Body of pancreas (tissue), 4 donors: Measurements from ENCODE around the gene RIMS4.

Experiments
- POLR2A ChIP-seq, 3 donors: fragments of 450-650 bp; IDR thresholded peaks; one replicate each; pipeline ENCODE4 v1.6.1; 2016; ENCODE audit warnings: antibody characterized with exemption in 3 of 3, mild to moderate bottlenecking in 2 of 3
- TF ChIP-seq, protein P1 (sequence below), 7 experiments: fragments of 450-650 bp in 4 of 7; fragments of 200-600 bp in 3 of 7; sonication (generic) in 3 of 7; IDR thresholded peaks; one replicate each; pipeline ENCODE4 v1.5.1; 2016 to 2019; ENCODE audit warnings: antibody characterized with exemption in 7 of 7

DNA sequence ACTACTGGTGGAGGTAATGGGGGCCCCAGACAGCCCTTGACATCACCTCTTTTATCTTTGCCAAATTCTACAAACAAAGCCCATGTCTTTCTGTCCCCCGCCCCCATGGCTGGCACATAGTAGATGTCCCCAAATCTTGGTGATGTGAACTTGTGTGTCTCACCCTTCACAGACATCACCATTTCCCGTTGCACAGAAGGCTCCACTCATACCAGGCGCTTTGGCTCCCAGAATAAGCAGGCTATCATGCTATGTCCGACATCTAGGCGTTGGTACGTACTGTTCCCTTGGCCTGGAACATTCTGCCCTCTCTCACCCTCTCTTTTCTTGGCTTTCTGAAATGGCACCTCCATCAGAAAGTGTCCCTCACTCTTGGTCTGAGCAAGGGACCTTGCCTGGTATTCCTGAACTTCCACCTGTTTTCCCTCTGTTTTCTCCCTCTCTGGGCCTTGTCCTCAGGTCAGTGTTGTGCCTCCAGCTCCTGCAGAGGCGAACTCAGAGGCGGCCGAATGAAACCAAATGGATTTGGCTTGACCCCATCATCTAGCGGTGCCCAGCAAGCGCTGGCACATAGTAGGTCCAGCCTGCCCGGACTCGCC, 96.1 kb downstream of the RIMS4 start:
- no peak for TF ChIP-seq POLR2A (IDR thresholded peaks at IDR 0.05)
- TF ChIP-seq, protein P1, sequence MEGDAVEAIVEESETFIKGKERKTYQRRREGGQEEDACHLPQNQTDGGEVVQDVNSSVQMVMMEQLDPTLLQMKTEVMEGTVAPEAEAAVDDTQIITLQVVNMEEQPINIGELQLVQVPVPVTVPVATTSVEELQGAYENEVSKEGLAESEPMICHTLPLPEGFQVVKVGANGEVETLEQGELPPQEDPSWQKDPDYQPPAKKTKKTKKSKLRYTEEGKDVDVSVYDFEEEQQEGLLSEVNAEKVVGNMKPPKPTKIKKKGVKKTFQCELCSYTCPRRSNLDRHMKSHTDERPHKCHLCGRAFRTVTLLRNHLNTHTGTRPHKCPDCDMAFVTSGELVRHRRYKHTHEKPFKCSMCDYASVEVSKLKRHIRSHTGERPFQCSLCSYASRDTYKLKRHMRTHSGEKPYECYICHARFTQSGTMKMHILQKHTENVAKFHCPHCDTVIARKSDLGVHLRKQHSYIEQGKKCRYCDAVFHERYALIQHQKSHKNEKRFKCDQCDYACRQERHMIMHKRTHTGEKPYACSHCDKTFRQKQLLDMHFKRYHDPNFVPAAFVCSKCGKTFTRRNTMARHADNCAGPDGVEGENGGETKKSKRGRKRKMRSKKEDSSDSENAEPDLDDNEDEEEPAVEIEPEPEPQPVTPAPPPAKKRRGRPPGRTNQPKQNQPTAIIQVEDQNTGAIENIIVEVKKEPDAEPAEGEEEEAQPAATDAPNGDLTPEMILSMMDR (IDR thresholded peaks at IDR 0.05) = no peak
